ENCODE measurements around the gene BUD23.

The BUD23 gene

GRCh38 chr7:73742753-73743641 lies 59.6 kb downstream of the BUD23 start:
- DNase-seq (ENCODE audit: low read depth): no peak

DNA sequence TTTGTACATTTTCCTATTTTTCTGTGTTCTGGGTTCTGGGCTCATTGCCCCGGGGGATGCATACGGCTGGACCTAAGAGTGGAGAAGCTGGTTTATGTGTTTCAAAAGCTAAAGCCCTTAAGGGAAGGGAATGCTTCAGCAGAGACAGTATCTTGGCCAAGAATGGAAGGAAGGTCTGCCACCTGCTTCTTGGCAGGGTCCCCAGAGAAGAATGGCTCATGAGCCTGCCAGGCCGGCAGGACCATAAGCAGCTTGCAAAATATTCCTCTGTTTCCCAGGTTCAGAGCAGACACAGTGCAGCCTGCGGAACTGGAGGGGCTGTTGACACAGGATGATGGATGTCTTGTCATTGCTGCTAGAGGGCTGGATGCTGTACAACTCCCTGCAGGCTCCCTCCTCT lies 63.0 kb downstream of the BUD23 start:
- DNase-seq (ENCODE audit: low read depth): no peak
